Activated CD8-positive, alpha-beta memory T cell treated with anti-CD3 and anti-CD28 coated beads for 48 hours (primary cell): ENCODE results near the gene KCNAB2.
A peak's percentile ranks its signal among the peaks of the same experiment; 100 is the strongest.

ENCODE experiments used
- DNase-seq, 3 experiments: peaks; one replicate each; pipeline ENCODE4 v3.0.0-alpha.2; 2020; ENCODE audit warnings: low read depth in 2 of 3, low spot score in 2 of 3

KCNAB2 gene

GRCh38 chr1:6029351-6029750, 16.3 kb upstream of the KCNAB2 start:
- DNase-seq = no peak

GRCh38 chr1:6030132-6030531, 15.6 kb upstream of the KCNAB2 start:
- no peak for DNase-seq

- DNase-seq = no peak
Observed at GRCh38 chr1:6030547-6031261, 15.0 kb upstream of the KCNAB2 start.

GRCh38 chr1:6033124-6033523, 12.6 kb upstream of the KCNAB2 start:
- DNase-seq = no peak

GRCh38 chr1:6033986-6034749, 11.5 kb upstream of the KCNAB2 start:
- peak in 1 of 3 experiments; percentile 17 for DNase-seq

- DNase-seq = no peak
Observed at GRCh38 chr1:6034750-6035096, 11.0 kb upstream of the KCNAB2 start.

- no peak for DNase-seq
Observed at GRCh38 chr1:6035303-6035702, 10.4 kb upstream of the KCNAB2 start.

- DNase-seq = no peak
Observed at GRCh38 chr1:6035719-6036118, 10.0 kb upstream of the KCNAB2 start.

- no peak for DNase-seq
Observed at GRCh38 chr1:6037338-6037762, 8.3 kb upstream of the KCNAB2 start.

- no peak for DNase-seq
Observed at GRCh38 chr1:6038603-6039002, 7.1 kb upstream of the KCNAB2 start.

- no peak for DNase-seq
Observed at GRCh38 chr1:6039031-6039430, 6.7 kb upstream of the KCNAB2 start.

- DNase-seq = no peak
Observed at GRCh38 chr1:6040444-6040843, 5.2 kb upstream of the KCNAB2 start.

- no peak for DNase-seq
Observed at GRCh38 chr1:6040861-6041415, 4.8 kb upstream of the KCNAB2 start.

- DNase-seq = no peak
Observed at GRCh38 chr1:6041432-6042062, 4.1 kb upstream of the KCNAB2 start.

GRCh38 chr1:6043561-6043960, 2.1 kb upstream of the KCNAB2 start:
- DNase-seq = no peak

- no peak for DNase-seq
Observed at GRCh38 chr1:6044481-6045109, 1.1 kb upstream of the KCNAB2 start.

- no peak for DNase-seq
Observed at GRCh38 chr1:6045110-6045502, 582 bp upstream of the KCNAB2 start.

- DNase-seq = no peak
Observed at GRCh38 chr1:6046279-6046678, 591 bp downstream of the KCNAB2 start.

GRCh38 chr1:6048179-6048867, 2.6 kb downstream of the KCNAB2 start:
- no peak for DNase-seq

GRCh38 chr1:6049419-6049818, 3.7 kb downstream of the KCNAB2 start:
- no peak for DNase-seq

GRCh38 chr1:6051423-6051822, 5.7 kb downstream of the KCNAB2 start:
- no peak for DNase-seq
